Gastrocnemius medialis (tissue), 4 donors: ENCODE measurements around the gene WIZ.

Experiments used
- CTCF ChIP-seq, 5 experiments: fragments of 450-650 bp in 3 of 5; fragments of 200-600 bp in 2 of 5; sonication (generic) in 2 of 5; IDR thresholded peaks in 4 of 5; conservative IDR thresholded peaks in 1 of 5; 1 replicate in 4 of 5; 2 replicates in 1 of 5; pipeline ENCODE4 v1.5.1; 2016 to 2019; ENCODE audit warnings: antibody characterized with exemption in 5 of 5, mild to moderate bottlenecking in 3 of 5, moderate library complexity in 3 of 5
- POLR2A ChIP-seq, 2 donors: fragments of 450-650 bp; IDR thresholded peaks; one replicate each; pipeline ENCODE4 v1.6.1; 2017; ENCODE audit warnings: antibody characterized with exemption in 2 of 2, mild to moderate bottlenecking in 2 of 2, moderate library complexity in 2 of 2

GRCh38 chr19:15401397-15401710 is 48.4 kb downstream of the WIZ start:
- no peak for TF ChIP-seq POLR2A (IDR thresholded peaks at IDR 0.05)
- no peak for TF ChIP-seq CTCF (IDR thresholded peaks at IDR 0.05 in 4 of 5, conservative IDR thresholded peaks at IDR 0.05 in 1 of 5)
